Medulla oblongata (tissue), 1 donor: ENCODE results near the gene PTGR1.
"Not testable (repeated sequence)": the region's sequence is repeated elsewhere in the genome, so short reads cannot be mapped to it uniquely, and the experiment has no call there.

Experiments used
- DNase-seq: peaks from one replicate; pipeline ENCODE4 v3.0.0-alpha.2; 2015; ENCODE audit errors: extremely low spot score

The PTGR1 gene

DNA sequence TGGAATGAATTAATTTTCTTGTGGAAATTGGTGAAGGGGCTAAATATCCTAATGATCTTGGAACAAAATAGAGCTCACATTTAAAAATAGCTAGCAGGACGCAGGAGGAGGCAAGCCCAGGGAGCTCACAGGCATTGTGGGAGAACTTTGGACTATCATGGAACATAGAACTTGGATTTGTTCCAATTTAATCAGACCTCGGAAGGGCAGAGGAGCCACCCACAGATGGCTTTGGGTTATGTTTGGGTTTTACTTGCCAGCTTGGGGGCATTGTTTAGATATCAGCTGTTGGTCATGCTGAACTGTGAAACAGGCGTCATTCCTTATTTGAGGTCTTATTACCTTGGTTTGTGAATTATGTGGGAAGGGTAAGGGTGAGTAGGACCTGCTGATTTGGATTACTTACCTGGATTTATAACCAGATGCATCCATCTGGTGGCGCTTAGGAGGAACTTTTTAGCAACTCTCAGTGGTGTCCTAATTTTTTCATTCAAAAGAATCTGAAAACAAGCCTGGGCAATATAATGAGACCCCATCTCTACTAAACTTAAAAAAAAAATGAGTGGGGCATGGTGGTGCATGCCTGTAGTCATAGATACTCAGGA, 14.1 kb upstream of the PTGR1 start:
- DNase-seq = no peak

GRCh38 chr9:111610845-111611244, 11.4 kb upstream of the PTGR1 start:
- no peak for DNase-seq

GRCh38 chr9:111610149-111610548, 10.7 kb upstream of the PTGR1 start:
- DNase-seq = no peak

DNA sequence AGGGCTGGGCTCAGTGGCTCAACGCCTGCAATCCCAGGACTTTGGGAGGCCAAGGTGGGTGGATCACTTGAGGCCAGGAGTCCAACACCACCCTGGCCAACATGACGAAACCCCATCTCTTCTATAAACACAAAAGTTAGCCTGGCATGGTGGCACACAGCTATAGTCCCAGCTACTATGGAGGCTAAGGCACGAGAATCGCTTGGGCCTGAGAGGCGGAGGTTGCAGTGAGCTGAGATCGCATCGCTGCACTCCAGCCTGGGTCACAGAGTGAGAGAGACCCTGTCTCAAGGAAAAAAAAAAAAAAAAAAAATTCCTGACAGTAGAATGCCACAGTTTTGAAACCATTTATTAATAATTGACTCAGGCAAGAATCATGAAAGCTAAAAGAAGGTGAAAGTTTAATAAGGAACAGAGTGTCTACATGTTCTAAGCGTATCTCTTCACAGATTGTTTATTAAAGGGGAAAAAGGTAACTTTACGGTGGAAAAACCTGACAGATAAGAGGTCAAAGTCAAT, 5.7 kb upstream of the PTGR1 start:
- no peak for DNase-seq

DNA sequence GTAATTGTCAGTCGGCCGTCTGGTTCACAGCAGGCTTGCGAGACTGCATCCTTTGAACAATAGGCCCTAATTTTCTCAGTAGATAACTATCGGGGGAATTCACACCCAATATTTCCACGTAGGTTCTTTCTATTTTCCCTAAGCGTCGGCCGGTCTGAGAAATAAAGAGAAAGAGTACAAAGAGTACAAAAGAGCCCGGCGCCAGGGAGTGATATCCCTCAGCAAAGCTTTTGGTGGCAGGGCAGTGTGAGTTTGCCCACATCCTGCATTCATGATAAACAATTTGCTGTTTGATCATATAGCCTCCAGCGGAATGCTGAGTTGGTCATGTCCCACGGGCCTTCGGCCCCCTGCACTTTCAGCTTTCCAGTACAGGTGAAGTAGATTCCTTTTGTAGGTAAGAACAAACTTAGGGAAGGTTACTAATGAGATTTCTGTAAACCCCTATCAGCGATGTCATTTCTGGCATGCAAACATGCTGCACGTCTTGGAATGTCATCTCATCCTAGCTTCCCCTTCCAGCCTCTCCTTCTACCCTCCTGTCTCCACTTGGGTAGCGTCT, 4.7 kb upstream of the PTGR1 start:
- no peak for DNase-seq

DNA sequence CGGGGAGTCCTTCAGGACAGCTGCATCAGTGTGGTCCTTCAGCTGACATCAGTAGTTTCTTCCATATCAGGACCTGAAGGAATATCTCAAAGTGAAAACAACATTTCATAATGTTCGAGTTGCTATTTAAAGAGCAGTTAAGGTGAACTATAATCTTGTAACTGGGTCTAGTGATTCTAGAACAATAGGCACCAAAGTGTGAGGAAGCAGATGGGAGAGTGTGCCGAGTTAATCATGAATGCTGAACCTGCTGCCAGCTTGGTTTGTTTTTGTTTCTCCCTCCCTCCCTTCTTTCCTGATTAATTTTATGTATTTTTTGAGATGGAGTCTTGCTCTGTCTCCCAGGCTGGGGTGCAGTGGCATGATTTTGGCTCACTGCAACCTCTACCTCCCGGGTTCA, 3.6 kb upstream of the PTGR1 start:
- no peak for DNase-seq

DNA sequence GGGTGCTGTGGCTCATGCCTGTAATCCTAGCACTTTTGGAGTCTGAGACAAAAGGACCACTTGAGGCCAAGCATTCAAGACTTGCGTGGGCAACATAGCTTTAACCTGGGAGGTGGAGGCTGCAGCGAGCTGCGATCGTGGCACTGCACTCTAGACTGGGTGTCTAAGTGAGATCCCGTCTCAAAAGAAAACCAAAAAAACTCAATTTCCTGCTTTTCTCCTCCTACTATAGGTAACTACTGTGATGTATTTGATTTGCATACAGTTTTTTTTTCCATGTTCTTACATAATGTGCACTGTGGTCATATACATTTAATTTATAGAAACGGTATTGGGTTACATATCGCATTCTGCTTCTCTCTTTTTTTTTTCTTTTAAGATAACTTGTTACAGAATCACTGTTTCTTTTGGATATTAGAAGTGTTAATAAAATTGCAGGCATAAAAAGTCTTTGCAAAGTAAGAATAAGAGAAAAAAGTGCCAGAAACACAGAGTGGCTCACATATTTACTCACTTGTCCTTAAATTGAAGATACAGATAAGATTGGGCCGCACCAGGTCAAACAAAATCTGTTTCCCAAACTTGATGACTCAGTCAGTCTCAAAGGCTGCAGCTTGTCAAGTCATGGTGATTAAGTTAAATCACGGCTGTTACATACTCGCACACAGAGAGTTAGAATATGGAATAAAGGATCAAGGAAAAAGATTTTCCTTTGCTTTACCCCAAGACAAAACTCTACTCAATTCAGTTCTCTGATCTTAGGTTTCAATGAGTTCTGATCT, 2.0 kb upstream of the PTGR1 start:
- no peak for DNase-seq

DNA sequence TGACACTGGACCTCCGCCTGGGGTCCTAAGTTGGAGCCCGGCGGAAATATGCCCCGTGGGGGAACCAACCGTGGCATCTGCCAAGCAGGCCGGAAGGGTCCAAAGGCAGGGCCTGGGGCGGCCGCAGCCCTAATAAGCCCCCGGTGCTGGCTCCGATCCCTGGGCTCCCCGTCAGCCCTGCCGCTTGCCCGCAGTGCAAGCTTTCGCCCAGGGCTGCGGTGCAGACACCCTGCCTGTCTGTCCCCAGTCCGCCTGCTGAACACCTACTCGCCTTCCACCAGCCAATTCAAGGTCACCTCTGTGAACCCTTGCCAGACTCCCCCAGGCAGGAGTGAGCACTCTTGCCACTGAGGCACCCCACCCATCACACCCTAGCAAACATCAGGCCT, 502 bp upstream of the PTGR1 start:
- DNase-seq = no peak

GRCh38 chr9:111598733-111599091, 735 bp downstream of the PTGR1 start:
- peak; percentile 6 for DNase-seq

GRCh38 chr9:111597852-111598732, 1.4 kb downstream of the PTGR1 start:
- DNase-seq = peak; percentile 57

GRCh38 chr9:111588846-111589245, 10.6 kb downstream of the PTGR1 start:
- DNase-seq = no peak

DNA sequence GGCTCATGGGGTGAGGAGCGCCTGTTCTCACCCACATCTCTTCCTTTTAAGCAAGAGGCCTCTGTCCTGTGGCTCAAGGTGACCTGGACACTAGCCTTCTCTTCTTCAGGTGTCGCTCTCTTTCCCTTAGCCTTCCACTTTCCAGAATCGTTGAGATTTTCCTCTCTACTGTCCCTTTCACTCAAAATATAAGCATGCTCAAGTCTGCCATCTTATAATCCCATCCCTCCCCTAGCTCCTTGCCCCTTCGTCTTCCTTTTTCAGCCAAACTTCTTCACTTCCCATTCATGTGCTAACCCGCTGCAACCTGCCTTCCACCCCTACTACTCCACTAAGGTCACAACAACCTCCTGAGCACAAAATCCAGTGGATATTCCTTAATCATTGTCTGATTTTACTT, 13.1 kb downstream of the PTGR1 start:
- no peak for DNase-seq

GRCh38 chr9:111582888-111583287, 16.6 kb downstream of the PTGR1 start:
- no peak for DNase-seq

- peak; percentile 8 for DNase-seq
These were observed 26.4 kb downstream of the PTGR1 start for GRCh38 chr9:111572950-111573604.

DNA sequence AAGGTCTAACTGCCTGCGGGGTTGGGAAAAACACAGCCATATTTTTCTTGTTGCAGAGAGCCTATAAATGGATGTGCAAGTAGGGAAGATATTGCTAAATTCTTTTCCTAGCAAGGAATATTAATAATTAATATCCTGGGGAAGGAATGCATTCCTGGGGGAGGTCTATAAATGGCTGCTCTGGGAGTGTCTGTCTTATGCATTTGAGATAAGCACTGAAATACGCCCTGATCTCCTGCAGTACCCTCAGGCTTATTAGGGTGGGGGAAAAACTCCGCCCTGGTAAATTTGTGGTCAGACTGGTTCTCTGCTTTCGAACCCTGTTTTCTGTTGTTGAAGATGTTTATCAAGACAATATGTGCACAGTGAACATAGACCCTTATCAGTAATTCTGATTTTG, 31.3 kb downstream of the PTGR1 start:
- DNase-seq = not testable (repeated sequence)

DNA sequence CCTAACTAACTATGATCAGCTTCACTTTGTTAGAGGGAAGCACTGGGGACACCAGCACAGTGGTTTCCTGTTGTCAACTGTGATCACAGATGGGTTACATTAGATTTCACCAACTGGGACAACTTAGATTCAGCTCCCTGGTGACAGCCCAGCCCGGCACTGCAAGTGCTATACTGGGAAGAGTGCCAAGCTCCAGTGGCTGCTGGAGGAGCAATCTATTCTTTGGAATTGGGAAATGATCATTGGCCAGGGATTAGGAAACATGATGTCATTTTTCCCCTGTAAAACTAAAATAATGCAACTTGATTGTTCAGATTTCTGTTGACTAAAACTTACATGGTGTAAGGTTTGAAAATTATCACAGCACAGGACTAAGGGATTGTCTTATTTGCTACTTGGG, 33.2 kb downstream of the PTGR1 start:
- DNase-seq = peak; percentile 19

DNA sequence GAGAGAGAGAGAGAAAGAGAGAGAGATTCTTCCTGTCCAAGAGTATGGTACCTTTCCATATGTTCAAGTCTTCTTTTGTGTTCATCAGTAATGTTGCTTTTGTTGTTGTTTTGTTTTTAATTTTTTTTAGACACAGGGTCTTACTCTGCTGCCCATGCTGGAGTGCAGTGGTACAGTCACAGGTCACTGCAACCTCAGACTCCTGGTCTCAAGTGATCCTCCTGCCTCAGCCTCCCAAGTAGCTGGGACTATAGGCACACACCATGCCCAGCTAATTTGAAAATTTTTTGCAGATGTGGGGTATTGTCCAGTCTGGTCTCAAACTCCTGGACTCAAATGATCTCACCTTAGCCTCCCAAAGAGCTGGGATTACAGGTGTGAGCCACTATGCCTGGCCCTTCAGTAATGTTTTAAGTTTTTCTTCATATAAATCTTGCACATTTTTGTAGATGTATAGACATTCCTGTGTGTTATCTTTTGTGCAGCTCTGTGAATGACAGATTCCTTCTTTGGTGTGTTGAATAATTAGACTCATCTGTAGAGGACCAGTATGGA, 38.2 kb downstream of the PTGR1 start:
- DNase-seq = no peak

DNA sequence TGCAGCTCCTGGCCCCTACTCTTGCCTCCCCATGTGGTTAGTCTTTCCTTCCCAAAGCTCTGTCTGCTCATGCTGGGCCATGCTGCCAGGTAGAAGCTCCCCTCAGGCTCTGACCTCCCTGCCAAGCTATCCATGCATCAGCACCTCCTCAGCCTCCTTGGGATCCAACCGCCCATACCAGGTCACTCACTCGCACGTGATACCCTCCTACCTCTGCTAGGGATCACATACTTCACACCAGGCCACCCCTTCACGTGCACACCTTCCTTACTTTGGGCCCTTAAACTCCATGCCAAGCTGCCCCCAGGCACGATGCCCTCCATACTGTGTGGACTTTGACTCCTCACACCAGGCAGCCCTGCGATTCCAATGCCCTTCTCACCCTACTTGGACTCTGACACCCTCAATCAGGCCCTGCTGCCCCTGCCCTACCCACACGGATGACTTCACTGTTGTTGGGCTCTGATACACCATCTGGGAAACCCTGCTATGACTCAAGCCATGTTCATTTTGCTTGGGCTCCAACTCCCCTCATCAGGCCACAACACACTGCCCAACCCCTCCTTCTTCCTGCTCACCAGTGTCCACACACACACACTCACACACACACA, 40.3 kb downstream of the PTGR1 start:
- DNase-seq = no peak

- DNase-seq = not testable (repeated sequence)
These were observed 44.0 kb downstream of the PTGR1 start for GRCh38 chr9:111555425-111555824.

DNA sequence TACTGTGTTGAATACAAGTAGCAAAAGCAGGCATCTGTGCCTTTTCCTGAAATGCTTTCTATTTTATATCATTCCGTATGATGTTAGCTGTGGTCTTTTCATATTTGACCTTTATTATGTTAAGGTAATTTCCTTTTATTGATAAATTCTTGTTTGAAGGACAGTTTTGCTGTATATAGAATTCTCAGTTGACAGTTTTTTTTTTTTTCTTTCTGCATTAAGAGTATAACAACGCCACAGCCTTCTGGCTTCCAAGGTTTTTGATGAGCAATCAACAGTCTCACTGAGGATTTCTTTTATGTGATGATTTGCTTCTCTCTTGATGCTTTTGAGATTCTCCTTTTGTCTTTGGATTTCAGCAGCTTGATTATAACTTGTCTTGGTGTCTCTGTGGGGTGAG, 50.8 kb downstream of the PTGR1 start:
- no peak for DNase-seq
